Amniotic epithelial cell (primary cell): Measurements from ENCODE around the gene TXNRD2.

Experiments
- DNase-seq: peaks from one replicate; pipeline ENCODE4 v3.0.0-alpha.2; 2010; ENCODE audit warnings: low read depth

TXNRD2 gene

GRCh38 chr22:19875531-19876313 is 65.9 kb downstream of the TXNRD2 start:
- peak; percentile 42 for DNase-seq

- no peak for DNase-seq
Measured at GRCh38 chr22:19875061-19875530, 66.5 kb downstream of the TXNRD2 start.

- no peak for DNase-seq
Measured at GRCh38 chr22:19874307-19875060, 67.1 kb downstream of the TXNRD2 start.

GRCh38 chr22:19873960-19874306 is 67.7 kb downstream of the TXNRD2 start:
- no peak for DNase-seq

- DNase-seq, result no peak
Measured at GRCh38 chr22:19873138-19873959, 68.3 kb downstream of the TXNRD2 start.

GRCh38 chr22:19872779-19873137 is 68.9 kb downstream of the TXNRD2 start:
- DNase-seq, result no peak

GRCh38 chr22:19871845-19872778 is 69.5 kb downstream of the TXNRD2 start:
- DNase-seq, result no peak

- DNase-seq, result peak; percentile 55
Measured at GRCh38 chr22:19871023-19871844, 70.4 kb downstream of the TXNRD2 start.

- DNase-seq, result no peak
Measured at GRCh38 chr22:19870153-19871022, 71.2 kb downstream of the TXNRD2 start.

- DNase-seq, result no peak
Measured at GRCh38 chr22:19869497-19870152, 72.0 kb downstream of the TXNRD2 start.

- DNase-seq, result no peak
Measured at GRCh38 chr22:19868773-19869471, 72.7 kb downstream of the TXNRD2 start.

- DNase-seq, result no peak
Measured at GRCh38 chr22:19868333-19868732, 73.3 kb downstream of the TXNRD2 start.

GRCh38 chr22:19867617-19868016 is 74.0 kb downstream of the TXNRD2 start:
- DNase-seq, result no peak

- no peak for DNase-seq
Measured at GRCh38 chr22:19866665-19867009, 75.0 kb downstream of the TXNRD2 start.

GRCh38 chr22:19865141-19865829 is 76.3 kb downstream of the TXNRD2 start:
- peak; percentile 42 for DNase-seq

GRCh38 chr22:19864538-19865106 is 77.0 kb downstream of the TXNRD2 start:
- peak; percentile 54 for DNase-seq

GRCh38 chr22:19863571-19863970 is 78.0 kb downstream of the TXNRD2 start:
- DNase-seq, result no peak
